ENCODE measurements around the gene RTN4RL2. TPM values are rescaled to one million over a fixed set of nuclear protein-coding genes. Genes with fewer than 3 reads are reported as not detected.
A peak's percentile ranks its signal among the peaks of the same experiment; 100 is the strongest.

Gene RTN4RL2
- total and polyA plus RNA-seq, 9 of the 15 experiments (the other 6 are each of a cell fraction or from before 2014, with no cell fraction given): 0.06 to 1.9 (median 0.34) TPM; not detected in 4

DNA sequence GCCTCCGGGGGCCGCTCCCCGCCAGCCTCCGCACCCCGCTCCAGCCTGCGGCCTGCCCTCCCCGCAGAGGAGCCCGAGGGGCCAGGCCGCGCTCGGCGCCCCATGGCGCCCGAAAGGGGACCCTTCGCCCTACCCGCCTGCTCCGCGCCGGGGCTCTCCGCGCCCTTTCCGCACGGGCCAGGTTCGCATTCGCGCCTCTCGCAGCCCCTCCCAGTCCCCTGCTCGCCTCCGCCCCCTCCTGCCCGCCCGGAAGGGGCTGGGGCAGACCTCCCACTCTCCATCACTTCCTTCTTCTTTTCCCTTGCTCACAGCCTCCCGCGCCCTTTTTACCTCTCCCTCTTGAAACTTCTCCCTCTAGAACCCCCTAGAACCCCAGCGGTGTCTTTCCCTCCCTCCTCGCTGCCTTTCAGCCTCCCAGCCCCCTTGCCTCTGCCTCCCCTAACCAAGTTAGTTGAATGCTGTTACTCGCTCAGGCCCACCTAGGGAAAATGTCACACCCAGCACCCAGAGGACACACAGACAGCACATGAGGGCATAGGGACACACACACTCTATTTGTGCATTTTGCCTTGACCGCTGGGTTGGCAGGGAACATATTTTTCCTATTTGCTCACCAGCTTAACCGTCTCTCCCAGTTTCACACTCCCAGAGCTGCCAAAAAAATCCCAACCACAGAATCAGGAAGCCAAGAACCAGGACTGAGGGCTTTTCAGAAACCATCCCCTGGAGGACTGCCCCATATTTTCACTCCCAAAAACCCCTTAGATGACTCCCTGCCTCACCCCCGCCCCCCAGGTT, 33.2 kb upstream of the RTN4RL2 start, which contains the start of gene SLC43A3 (continued):
- TF ChIP-seq, protein P1, sequence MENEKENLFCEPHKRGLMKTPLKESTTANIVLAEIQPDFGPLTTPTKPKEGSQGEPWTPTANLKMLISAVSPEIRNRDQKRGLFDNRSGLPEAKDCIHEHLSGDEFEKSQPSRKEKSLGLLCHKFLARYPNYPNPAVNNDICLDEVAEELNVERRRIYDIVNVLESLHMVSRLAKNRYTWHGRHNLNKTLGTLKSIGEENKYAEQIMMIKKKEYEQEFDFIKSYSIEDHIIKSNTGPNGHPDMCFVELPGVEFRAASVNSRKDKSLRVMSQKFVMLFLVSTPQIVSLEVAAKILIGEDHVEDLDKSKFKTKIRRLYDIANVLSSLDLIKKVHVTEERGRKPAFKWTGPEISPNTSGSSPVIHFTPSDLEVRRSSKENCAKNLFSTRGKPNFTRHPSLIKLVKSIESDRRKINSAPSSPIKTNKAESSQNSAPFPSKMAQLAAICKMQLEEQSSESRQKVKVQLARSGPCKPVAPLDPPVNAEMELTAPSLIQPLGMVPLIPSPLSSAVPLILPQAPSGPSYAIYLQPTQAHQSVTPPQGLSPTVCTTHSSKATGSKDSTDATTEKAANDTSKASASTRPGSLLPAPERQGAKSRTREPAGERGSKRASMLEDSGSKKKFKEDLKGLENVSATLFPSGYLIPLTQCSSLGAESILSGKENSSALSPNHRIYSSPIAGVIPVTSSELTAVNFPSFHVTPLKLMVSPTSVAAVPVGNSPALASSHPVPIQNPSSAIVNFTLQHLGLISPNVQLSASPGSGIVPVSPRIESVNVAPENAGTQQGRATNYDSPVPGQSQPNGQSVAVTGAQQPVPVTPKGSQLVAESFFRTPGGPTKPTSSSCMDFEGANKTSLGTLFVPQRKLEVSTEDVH (IDR thresholded peaks at IDR 0.05; ENCODE audit: low read depth, partially characterized antibody): peak; percentile 80
- TF ChIP-seq ELF2 (CRISPR knock-in tag; IDR thresholded peaks at IDR 0.05) (peak; percentile 31; the same call in 1 of the 2 replicates), RB1 (IDR thresholded peaks at IDR 0.05; ENCODE audit: low read depth) (no peak; the same call in 1 of the 2 replicates), CHAMP1 (IDR thresholded peaks at IDR 0.05) (no peak), LEF1 (IDR thresholded peaks at IDR 0.05) (0 out of 2 replicates have a peak, but pooled peaks have one; percentile 20), ZBTB8A (IDR thresholded peaks at IDR 0.05; ENCODE audit: partially characterized antibody) (no peak), KAT8 (IDR thresholded peaks at IDR 0.05; ENCODE audit: low read depth) (0 out of 2 replicates have a peak, but pooled peaks have one; percentile 30), E2F6 (IDR thresholded peaks at IDR 0.05; ENCODE audit: borderline replicate concordance in 1 of 2, extremely low read depth in 1 of 2, insufficient read depth in 1 of 2, insufficient read length in 1 of 2, low read depth in 1 of 2, low read length in 1 of 2, poor library complexity in 1 of 2, severe bottlenecking in 1 of 2) (peak; percentile 87 to 95), ZNF699 (CRISPR knock-in tag; IDR thresholded peaks at IDR 0.05; ENCODE audit: insufficient replicate concordance) (no peak), ZFPM2 (CRISPR knock-in tag; IDR thresholded peaks at IDR 0.05) (no peak), ZNF79 (CRISPR knock-in tag; IDR thresholded peaks at IDR 0.05; ENCODE audit: low read depth) (no peak), TAF1 (IDR thresholded peaks at IDR 0.05; ENCODE audit: control insufficient read depth, extremely low read depth, insufficient read depth, low read length, severe bottlenecking) (peak; percentile 69), ZNF3 (CRISPR knock-in tag; IDR thresholded peaks at IDR 0.05) (no peak), FUS (optimal IDR thresholded peaks at IDR 0.05; ENCODE audit: low read depth, low read length) (peak; percentile 61), BHLHE40 (IDR thresholded peaks at IDR 0.05; ENCODE audit: low read length) (peak; percentile 75), ARID1B (IDR thresholded peaks at IDR 0.05) (peak; percentile 46), HNRNPK (IDR thresholded peaks at IDR 0.05; ENCODE audit: low read depth, low read length, poor library complexity, severe bottlenecking) (no peak), CSDE1 (IDR thresholded peaks at IDR 0.05) (no peak)
- TF ChIP-seq, protein P2, sequence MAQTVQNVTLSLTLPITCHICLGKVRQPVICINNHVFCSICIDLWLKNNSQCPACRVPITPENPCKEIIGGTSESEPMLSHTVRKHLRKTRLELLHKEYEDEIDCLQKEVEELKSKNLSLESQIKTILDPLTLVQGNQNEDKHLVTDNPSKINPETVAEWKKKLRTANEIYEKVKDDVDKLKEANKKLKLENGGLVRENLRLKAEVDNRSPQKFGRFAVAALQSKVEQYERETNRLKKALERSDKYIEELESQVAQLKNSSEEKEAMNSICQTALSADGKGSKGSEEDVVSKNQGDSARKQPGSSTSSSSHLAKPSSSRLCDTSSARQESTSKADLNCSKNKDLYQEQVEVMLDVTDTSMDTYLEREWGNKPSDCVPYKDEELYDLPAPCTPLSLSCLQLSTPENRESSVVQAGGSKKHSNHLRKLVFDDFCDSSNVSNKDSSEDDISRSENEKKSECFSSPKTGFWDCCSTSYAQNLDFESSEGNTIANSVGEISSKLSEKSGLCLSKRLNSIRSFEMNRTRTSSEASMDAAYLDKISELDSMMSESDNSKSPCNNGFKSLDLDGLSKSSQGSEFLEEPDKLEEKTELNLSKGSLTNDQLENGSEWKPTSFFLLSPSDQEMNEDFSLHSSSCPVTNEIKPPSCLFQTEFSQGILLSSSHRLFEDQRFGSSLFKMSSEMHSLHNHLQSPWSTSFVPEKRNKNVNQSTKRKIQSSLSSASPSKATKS (CRISPR knock-in tag; IDR thresholded peaks at IDR 0.05): no peak
